ENCODE data around the gene LCN2. TPM values are rescaled to one million over a fixed set of nuclear protein-coding genes. Genes with fewer than 3 reads are reported as not detected.

LCN2 gene
- total RNA-seq, 1 experiment from 2014 or later, result 1.0 TPM

DNA sequence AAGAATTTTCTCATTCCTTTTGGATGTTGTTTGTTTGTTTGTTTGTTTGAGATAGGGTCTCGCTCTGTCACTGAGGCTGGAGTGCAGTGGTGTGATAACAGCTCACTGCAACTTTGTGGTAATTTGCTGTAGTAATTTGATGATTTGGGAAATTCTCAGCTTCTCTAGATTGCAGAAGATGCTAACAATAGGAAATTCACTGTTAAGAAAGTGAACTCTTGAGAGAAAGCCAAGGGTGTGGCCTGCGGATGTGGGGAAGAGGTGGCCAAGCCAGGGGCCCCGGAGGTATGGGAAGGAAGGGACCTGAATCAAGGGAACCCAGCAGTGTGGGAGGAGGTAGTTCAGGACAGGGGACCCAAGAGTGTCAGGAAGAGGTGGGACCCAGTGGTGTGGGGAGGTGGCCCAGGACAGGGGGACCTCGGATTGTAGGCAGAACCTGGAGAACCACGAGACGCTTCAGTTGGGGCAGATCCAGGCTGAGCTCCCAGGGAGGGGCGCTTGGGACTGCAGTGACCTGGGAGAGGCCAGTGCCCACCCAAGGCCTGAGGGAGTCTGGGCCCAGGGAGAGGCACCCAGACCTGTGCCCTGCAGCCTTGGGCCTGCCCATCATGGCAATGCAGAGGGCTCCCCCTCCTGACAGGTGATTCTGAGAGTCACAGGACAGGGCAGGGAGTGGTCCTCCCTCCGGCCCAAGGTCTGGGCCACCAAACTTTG, 5.6 kb upstream of the LCN2 start:
- TF ChIP-seq POLR2AphosphoS5 (IDR thresholded peaks at IDR 0.05; ENCODE audit: low read depth, low read length), result no peak
- no peak for TF ChIP-seq CTCF (IDR thresholded peaks at IDR 0.05)
- TF ChIP-seq SIN3A (IDR thresholded peaks at IDR 0.05; ENCODE audit: borderline replicate concordance, insufficient read depth, low read depth, low read length), result no peak
- TF ChIP-seq, protein P1, sequence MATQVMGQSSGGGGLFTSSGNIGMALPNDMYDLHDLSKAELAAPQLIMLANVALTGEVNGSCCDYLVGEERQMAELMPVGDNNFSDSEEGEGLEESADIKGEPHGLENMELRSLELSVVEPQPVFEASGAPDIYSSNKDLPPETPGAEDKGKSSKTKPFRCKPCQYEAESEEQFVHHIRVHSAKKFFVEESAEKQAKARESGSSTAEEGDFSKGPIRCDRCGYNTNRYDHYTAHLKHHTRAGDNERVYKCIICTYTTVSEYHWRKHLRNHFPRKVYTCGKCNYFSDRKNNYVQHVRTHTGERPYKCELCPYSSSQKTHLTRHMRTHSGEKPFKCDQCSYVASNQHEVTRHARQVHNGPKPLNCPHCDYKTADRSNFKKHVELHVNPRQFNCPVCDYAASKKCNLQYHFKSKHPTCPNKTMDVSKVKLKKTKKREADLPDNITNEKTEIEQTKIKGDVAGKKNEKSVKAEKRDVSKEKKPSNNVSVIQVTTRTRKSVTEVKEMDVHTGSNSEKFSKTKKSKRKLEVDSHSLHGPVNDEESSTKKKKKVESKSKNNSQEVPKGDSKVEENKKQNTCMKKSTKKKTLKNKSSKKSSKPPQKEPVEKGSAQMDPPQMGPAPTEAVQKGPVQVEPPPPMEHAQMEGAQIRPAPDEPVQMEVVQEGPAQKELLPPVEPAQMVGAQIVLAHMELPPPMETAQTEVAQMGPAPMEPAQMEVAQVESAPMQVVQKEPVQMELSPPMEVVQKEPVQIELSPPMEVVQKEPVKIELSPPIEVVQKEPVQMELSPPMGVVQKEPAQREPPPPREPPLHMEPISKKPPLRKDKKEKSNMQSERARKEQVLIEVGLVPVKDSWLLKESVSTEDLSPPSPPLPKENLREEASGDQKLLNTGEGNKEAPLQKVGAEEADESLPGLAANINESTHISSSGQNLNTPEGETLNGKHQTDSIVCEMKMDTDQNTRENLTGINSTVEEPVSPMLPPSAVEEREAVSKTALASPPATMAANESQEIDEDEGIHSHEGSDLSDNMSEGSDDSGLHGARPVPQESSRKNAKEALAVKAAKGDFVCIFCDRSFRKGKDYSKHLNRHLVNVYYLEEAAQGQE (IDR thresholded peaks at IDR 0.05; ENCODE audit: insufficient read depth in 1 of 2, low read depth in 2 of 2, low read length in 1 of 2), result no peak
- no peak for TF ChIP-seq TCF7L2 (IDR thresholded peaks at IDR 0.05; ENCODE audit: low read depth, low read length)
- H3K36me3 ChIP-seq (ENCODE audit: control insufficient read depth, insufficient read depth, low read length), result no peaks in the 10 kb centered on the region
- ChIA-PET CTCF (no interaction called here), POLR2A (no interaction called here)
- ATAC-seq (no peak), DNase-seq (ENCODE audit: low read depth, low spot score) (no peak)
- H3K27ac ChIP-seq (ENCODE audit: low read length), result no peak overlapping the region
- peaks cover under 1% of the 10 kb centered on the region; the same call in 1 of the 2 replicates for H3K4me1 ChIP-seq (ENCODE audit: control insufficient read depth, insufficient read depth, low read length)
- no TSS peak for BruUV-seq (replicated peaks)
- no peak overlapping the region for H3K4me3 ChIP-seq (ENCODE audit: low read depth in 2 of 2, low read length in 2 of 2)
- in situ Hi-C loops (cut with HindIII; ENCODE audit: low pct_unique_long_range_greater_than_20kb, low sequenced_read_pairs), result no loop called here
- intact Hi-C loops (cut with micrococcal nuclease; ENCODE audit: unreplicated experiment), result no loop called here
- H3K27me3 ChIP-seq (ENCODE audit: control insufficient read depth, insufficient read depth, low read length), result no peaks in the 10 kb centered on the region
- no peaks in the 10 kb centered on the region for H3K9me3 ChIP-seq (ENCODE audit: control insufficient read depth, insufficient read depth, low read depth, low read length)

DNA sequence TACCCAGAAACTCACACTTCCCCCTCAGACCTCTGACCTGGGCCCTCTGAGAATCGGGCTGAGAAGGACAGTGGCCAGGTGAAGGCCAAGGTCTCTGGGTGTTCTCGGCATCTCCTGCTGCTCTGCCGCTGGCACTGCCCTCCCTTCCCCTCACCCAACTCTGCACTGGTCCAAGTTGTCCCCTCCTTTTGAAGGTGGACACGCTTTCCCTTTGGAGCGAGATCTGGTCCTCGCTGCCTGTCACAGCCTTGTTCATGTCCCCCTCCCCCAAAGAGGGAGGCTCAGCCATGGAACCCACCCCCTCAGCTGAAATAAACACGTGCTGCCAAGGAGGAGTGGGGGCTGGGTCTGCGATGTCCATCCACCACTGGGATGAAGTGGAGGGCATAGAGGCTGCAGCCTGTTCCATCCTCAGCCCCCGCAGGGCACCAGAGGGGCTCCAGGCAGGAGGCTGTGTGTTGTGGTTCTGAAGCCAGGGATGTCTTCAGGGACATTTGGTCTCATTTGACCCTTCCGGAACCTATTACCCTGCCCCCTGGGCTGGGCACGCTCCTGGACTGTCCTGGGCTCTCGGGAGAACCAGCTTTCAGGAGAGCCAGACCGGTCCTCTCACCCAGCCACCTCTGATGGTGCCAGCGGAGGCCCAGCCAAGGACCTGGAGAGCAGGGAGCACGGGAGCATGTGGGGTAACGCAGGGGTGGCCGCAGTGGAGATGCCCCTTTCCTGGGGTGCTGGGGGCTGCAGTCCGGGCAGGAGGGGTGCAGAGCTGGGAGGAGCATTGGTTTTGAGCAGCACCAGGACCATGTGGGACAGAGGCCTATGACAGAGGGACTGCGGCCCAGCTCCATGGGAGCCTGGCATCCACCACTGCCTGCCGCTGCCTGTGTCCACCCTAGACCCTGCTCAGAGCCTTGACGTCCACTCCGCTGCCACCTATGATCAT, 4.7 kb upstream of the LCN2 start:
- no peak overlapping the region for H3K4me3 ChIP-seq (ENCODE audit: low read depth in 2 of 2, low read length in 2 of 2)
- no peak overlapping the region for H3K27ac ChIP-seq (ENCODE audit: low read length)
- ChIA-PET CTCF (no interaction called here), POLR2A (no interaction called here)
- intact Hi-C loops (cut with micrococcal nuclease; ENCODE audit: unreplicated experiment), result no loop called here
- H3K36me3 ChIP-seq (ENCODE audit: control insufficient read depth, insufficient read depth, low read length), result no peaks in the 10 kb centered on the region
- H3K27me3 ChIP-seq (ENCODE audit: control insufficient read depth, insufficient read depth, low read length), result no peaks in the 10 kb centered on the region
- in situ Hi-C loops (cut with HindIII; ENCODE audit: low pct_unique_long_range_greater_than_20kb, low sequenced_read_pairs), result no loop called here
- ATAC-seq, result no peak
- no TSS peak for BruUV-seq (replicated peaks)
- TF ChIP-seq CTCF (IDR thresholded peaks at IDR 0.05) (no peak), SIN3A (IDR thresholded peaks at IDR 0.05; ENCODE audit: borderline replicate concordance, insufficient read depth, low read depth, low read length) (no peak), POLR2AphosphoS5 (IDR thresholded peaks at IDR 0.05; ENCODE audit: low read depth, low read length) (no peak), TCF7L2 (IDR thresholded peaks at IDR 0.05; ENCODE audit: low read depth, low read length) (no peak)
- TF ChIP-seq, protein P1 (IDR thresholded peaks at IDR 0.05; ENCODE audit: insufficient read depth in 1 of 2, low read depth in 2 of 2, low read length in 1 of 2), result no peak
- peaks cover 5% of the 10 kb centered on the region for H3K4me1 ChIP-seq (ENCODE audit: control insufficient read depth, insufficient read depth, low read length)
- no peak for DNase-seq (ENCODE audit: low read depth, low spot score)
- no peaks in the 10 kb centered on the region for H3K9me3 ChIP-seq (ENCODE audit: control insufficient read depth, insufficient read depth, low read depth, low read length)

Data from Panc1 (cell line).